GM18508 (cell line): ENCODE measurements around the gene PUM1.
"Not testable (repeated sequence)": the region's sequence is repeated elsewhere in the genome, so short reads cannot be mapped to it uniquely, and the experiment has no call there.

Experiments
- ATAC-seq: cut with Tn5 transposase; IDR thresholded peaks from one replicate; pipeline ENCODE4 v1.9.1; 2021; ENCODE audit warnings: moderate number of reproducible peaks; ENCODE audit not compliant: insufficient read depth, unreplicated experiment

PUM1 gene

DNA sequence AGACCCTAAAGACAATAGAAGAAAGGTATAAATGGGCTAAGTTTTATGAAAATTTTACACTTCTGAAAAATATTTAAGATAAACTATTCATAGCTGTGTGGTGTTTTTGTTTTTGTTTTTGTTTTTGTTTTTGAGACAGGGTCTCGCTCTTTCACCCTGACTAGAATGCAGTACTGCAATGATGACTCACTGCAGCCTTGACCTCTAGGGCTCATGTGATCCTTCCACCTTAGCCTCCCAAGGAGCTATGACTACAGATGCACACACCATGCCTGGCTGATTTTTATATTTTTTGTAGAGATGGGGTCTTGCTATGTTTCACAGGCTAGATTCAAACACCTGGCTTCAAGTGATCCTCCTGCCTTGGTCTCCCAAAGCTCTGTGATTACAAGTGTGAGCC, 66.6 kb downstream of the PUM1 start:
- ATAC-seq, result no peak

DNA sequence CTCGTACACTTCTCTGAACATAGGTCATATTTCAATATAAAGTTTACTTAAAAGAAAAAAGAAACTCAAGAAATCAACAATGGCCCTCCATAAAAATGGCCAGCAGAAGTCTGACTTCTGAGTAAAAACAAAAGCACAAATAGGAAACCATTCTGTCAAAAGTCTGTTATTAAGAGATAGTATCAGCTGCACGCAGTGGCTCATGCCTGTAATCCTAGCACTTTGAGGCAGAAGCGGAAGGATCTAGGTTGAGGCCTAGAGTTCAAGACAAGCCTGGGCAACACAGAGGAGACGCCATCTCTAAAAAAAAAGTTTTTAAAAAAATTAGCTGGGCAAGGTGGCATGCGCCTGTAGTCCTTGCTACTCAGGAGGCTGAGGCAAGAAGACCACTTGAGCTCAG, 67.3 kb downstream of the PUM1 start:
- no peak for ATAC-seq

DNA sequence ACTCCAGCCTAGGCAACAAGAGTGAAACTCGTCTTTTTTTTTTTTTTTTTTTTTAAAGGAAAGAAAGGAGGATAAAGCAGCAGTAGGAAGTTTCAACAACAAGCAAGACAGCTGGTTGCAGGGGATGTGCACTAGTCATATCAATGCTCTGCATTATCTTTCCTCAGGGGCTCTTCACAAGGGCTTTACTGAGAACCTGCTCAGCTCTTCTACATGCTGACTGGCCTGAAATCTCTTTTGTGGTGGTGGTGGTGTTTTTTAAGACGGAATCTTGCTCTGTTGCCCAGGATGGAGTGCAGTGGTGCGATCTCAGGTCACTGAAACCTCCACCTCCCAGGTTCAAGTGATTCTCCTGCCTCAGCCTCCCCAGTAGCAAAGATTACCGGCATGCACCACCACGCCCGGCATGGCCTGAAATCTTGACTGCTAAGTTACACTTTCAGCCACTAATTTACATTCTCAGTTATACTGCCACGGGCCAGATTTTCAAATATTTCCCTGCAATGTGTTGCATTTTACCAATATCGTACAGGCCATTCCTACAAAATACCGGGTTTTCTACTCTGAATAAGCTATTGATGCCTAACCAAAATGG, 68.0 kb downstream of the PUM1 start:
- ATAC-seq, result no peak

DNA sequence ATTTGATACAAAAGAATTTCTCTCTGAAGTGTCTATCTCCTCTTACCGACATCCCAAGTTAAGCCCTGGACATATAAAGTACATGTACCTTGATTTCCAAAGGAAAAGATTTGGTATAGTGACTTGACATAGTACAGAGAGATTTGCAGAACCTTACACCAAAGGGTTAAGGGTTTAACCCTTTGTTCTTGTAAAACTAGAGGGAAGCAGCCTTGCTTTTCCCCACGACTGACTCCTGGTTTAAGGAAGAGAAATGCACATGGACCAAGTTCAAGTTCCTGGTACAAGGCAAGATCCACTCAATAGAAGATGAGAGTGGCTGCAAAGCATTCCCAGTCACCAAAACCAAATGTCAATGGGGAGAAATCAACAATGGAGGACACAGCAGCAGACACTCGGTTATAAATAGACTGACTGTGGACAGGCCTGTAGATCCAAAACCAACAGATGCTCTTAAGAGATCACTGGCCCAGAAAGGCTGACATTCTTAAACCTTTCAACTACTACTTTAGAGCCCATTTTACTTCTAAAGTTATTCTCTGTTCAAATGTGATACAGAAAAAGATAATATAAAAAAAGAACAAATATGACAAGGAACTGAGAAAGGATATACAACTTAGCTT, 69.4 kb downstream of the PUM1 start:
- no peak for ATAC-seq

DNA sequence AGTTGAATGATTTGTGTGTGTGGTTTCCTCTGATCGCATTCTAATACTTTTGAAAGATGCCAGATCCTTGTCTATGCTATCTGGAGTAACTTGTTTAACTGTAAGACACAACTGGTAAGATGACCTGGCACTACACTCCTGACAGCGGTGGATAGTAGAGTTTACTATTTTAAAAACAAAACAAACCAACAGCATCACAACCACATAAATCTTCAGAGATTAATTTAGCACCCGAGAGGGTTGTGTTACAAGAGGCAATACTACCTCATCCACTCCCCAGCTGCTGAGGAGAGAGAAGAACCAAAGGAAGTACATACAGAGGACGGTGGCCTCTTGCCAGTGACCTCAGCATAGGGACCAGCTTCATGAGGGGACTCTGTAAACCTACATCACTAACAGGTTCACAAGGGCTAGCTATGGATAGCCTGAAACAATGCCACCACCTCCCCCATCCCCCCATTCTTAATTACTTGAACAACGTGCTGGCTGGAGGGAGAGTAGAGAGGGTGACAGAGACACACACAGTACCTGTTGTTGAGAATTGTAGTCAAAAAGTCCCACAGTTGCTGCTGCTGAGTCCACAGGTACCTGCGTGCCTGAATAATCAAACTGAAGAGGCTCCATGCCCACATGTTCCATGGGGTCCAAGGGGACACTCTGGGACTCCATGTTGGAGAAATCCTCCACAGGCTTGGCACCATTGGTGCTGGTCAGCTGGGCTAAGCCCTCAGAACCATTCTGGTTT, 73.5 kb downstream of the PUM1 start:
- ATAC-seq, result no peak

DNA sequence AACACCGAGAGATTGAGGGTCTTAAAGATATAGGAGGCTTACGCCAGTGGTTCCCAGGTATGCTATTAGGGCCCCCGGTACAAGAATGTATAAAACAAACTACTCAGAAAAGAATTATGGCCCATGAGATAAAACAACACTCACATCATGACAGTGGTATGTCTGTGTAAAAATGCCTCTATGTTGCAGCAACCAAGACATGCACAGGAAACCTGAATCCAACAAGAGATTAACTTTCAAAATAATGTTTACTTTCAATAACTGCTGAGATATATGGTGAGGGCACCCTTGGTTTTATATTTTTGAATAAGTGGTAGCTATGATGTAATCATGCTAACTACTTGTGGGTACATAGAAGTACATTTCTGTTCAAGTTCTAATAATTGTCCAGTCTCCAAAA, 74.9 kb downstream of the PUM1 start:
- no peak for ATAC-seq

DNA sequence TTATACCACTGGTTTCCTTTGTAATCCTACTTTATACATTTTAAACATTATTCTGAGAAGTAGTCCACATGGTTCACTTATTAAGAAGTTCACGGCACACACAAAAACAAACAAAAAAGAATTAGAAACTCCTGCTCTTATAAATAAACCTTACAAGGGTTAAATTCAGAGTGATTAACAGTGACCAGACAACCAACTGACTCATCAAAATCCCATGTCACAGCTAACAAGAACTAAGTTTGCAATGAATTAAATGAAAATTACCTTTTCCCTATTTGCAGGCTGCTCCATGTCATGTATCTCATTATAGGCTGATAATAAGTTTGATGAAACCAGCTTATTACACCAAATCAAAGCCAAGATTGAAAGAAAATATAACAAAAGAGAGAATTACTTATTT, 77.5 kb downstream of the PUM1 start:
- ATAC-seq, result no peak

DNA sequence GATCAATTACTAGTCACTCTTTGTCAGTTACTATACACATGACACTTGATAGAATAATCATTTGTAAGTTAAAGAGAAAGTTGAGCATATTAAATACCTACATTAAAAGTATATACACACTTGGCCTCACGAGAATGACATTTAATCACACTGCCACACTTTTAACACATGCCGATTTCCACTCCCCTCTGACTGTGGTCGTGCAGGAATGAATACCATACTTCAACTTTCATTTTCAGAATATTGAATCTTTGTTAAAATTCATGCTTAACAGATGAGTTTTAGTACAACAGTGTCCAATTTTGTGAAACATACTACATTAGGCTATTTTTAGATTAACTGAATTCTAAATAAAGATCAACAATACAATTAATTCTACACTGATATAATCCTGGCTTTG, 78.8 kb downstream of the PUM1 start:
- no peak for ATAC-seq

DNA sequence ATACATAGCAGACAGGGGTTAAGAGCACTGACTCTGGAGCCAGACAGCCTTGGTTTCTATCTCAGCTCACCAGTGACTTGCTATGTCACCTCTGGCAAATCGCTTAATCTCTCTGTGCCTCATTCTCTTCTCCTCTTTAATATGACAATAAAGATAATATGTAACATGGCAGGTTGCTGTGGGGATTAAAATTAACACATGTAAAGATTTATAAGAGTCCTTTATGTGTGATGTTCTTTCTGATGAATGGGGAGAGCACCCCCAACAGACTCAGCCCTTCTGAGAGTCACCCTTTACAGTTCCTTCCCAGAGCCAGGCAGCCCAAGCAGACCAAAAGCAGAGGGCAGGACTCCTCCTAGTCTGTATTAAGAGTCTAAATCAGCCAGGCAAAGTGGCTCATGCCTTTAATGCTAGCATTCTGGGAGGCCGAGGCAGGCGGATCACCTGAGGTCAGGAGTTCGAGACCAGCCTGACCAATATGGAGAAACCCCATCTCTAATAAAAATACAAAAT, 80.5 kb downstream of the PUM1 start:
- no peak for ATAC-seq

DNA sequence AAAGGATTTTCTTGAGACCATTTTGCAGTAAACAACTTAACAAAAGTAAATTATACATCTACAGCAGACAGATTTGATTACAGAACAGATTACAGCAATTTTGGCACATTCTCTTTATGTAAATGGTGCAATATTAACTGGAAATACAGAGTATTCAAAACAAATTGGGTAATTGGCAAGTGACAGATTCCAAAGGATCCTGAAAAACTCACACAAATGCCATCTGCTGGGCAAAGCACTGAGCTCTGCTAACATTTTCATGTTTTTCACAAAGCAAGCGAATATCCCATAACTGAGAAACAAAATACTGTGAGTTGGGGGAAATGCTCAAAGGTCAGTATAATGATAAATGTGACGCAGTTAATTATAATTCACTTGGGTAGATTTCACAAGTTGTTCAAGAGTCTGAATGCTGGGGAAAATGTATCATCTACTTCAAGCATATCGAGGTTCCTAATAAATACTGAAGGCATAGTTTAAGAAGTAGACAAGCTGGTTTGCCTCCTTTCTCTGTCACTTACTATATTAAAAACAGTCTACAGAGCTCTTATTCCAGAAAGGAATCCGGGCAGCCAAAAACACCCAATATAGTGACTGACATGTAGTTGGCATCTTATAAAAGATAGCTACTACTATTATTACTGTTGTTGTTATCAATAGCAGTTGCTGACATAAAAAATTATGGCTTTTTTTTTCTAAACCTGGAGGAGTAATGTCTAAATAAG, 81.2 kb downstream of the PUM1 start:
- ATAC-seq, result no peak

DNA sequence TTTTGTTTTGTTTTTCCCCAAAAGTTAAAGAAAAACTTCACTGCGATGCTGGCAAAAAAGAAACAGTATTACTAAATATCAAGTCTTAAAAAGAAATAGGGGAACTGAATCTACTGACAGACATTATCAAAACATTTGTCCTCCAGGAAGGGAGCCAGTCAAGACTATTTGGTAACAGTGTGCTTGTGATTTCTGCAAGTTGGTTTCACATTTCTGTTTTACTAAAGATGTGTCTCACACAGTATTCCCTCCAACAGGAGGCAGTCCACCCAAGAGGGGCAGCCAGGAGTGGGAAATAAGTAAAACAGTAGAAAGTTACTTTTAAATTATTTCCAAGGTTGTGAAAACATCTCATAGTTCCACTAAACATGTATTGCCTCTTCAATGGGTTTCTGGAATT, 82.6 kb downstream of the PUM1 start:
- no peak for ATAC-seq

DNA sequence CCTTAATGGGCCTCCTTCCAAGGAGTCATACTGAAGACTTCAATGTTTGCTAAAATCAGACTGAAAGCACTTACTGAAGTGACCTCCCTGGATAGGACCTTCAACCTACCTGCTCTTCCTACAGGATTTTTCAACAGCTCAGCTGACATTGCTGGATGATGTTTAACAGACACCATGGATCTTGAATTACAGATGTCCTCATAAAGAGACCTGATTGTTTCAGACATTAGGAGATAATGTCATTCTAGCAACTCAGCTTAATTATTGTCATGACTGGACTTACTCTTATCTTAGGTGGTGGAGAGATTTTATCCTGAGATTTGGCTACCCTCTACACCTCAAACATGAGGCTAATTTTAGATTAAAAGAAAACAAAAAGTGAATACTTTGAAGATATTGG, 83.1 kb downstream of the PUM1 start:
- no peak for ATAC-seq

DNA sequence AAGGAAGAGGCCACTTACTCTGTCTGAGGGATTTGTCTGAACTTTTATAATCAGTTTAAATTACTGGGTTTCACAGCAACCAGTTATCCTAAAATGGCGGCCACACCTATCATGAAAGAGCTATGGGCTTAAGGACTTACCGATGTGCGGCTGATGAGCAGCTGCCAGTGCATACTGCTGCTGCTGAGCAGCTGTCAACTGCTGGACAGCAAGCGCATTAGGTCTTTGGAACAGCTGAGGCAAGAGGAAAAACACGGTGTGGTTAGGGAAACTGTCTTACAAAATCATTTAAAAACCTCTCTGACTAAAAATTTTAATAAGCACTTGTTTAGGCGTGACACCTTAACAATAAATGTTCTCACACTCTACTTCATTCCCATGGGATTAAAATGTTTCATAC, 84.3 kb downstream of the PUM1 start:
- ATAC-seq, result no peak

DNA sequence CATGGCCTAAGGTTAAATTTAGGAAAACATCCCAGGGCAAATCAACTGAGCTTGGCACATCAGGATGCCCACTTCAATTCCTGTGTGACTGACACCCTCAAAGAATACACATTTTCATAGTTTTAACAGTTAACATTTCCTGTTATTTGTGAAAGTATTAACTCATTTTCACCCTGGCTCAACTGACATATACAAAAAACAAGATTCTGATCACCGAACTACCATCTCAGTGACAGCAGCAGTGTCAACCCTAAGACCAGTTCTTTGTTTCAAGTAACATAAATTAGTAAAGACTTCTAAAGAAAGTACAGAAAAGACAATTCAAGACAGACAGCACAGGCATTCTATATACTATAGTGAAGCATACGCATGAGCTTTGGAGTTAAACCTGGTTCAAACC, 88.0 kb downstream of the PUM1 start:
- no peak for ATAC-seq

DNA sequence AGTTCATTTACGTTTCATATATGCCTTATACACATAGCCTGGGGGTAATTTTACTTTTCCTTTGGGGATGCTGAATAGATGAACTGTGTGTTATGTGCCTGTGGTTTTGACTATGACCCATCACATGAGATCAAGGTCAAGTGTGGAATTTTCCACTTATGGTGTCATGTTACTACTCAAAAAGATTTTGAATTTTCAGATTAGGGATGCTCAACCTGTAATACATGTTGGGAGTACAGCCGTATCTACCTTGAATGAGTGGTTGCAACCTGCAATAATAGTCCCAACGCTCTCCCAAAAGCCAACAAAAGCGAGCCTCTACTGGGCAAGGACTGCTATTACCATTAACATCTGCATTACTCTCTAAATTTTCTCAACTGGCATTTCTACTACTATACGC, 88.4 kb downstream of the PUM1 start:
- no peak for ATAC-seq

DNA sequence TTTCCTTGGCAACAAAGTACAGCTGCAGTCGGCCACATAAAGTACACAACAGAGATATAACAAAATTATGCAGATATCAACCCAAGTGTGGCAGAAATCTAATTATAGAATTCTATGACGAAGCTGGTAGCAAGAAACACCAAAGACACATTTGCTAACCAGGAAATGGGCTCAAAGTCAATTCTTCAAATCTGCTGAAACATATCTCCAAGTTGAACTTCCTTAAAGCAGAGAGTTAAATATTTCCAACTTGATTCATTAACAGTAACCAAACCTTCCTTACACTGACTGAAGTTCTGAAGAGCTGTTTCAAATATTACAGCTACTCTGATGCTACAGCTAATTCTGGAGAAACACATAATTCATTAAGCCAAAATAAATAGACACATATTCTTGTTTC, 89.4 kb downstream of the PUM1 start:
- no peak for ATAC-seq

DNA sequence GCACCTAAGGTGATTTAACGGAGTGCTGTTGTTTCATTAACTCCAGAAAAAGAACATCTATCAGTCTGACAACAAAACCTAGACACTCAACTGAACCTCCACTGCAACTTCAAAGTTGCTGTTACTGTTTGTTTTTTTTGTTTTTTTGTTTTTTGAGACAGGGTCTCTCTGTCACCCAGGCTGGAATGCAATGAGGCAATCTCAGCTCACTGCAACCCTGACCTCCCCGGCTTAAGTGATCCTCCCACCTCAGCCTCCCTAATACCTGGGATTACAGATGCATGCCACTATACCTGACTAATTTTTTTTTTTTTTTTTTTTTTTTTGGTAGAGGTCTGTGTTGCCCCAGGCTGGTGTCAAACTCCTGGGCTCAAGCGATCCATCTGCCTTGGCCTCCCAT, 90.3 kb downstream of the PUM1 start:
- no peak for ATAC-seq

DNA sequence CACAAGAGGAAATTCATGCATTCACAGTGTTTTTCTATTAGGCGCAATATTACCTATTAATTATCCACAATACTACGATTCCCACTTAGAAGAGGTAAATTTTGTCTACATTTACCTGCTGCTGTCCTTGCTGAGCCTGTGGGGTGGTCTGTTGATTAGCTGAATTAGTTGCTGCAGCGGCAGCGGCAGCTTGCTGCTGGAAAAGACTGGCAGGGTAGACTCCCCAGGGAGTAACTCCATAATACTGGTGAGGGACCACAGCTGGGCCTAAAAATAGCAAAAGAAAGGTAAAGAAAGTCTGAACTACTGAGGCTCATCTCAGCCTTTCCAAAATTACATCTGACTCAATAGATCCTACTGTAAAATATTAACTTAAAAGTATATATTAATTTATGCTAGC, 91.0 kb downstream of the PUM1 start:
- no peak for ATAC-seq

DNA sequence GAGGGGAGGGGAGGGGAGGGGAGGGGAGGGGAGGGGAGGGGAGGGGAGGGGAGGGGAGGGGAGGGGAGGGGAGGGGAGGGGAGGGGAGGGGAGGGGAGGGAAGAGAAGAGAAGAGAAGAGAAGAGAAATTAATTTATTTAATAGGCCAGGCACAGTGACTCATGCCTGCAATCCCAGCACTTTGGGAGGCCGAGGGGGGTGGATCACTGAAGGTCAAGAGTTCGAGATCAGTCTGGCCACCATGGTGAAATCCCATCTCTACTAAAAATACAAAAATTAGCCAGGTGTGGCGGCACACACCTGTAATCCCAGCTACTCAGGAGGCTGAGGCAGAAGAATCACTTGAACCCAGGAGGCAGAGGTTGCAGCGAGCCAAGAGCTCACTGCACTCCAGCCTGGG, 93.2 kb downstream of the PUM1 start:
- not testable (repeated sequence) for ATAC-seq

DNA sequence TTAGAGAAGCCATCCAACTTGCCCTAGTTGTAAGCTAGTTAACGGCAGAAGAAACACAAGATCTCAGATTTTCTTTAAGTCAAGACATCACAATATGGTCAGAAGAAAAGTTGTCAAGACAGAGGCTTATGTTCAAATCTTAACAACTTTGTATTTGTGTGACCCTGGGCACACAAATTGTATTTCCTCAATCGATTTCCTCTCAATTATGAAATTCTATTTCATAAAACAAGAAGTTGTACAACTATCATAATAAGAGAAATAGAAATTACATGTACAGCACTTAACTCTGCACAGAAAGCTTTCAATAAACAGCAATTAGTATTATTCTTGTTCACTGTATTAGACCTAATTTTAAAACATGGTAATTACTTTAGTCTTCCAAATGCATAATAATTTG, 94.0 kb downstream of the PUM1 start:
- ATAC-seq, result no peak

DNA sequence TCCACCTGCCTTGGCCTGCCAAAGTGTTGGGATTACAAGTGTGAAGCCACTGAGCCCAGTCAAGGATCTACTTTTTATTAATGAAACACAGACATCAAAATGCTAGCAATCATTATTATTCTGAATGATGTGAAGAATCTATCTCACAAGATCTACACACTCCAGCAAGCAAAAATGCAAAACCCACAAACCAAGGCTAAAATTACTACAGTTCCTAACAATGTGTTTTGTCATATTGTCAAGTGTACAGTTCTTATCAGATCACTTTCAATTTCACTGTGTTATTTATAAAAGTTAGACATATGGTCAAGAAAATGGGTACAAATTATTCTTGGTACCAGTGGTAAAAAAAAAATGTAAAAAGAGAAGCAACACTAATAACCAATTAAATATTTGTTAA, 95.6 kb downstream of the PUM1 start:
- no peak for ATAC-seq
